Loucy (cell line): ENCODE measurements around the gene RDH14.

ENCODE experiments used
- CTCF ChIP-seq: fragments of 200-600 bp; sonication (generic); conservative IDR thresholded peaks from 2 replicates; pipeline ENCODE4 v1.5.1; 2014; ENCODE audit warnings: mild to moderate bottlenecking, antibody characterized with exemption, low read length
- EZH2phosphoT487 ChIP-seq: fragments of 200-600 bp; IDR thresholded peaks from 2 replicates; pipeline ENCODE4 v1.6.1; 2018; ENCODE audit warnings: antibody characterized with exemption, mild to moderate bottlenecking, moderate library complexity, borderline replicate concordance

GRCh38 chr2:18600255-18600613 is 39.8 kb upstream of the RDH14 start:
- TF ChIP-seq CTCF = no peak
- no peak for TF ChIP-seq EZH2phosphoT487
